Mammary epithelial cell (primary cell): Measurements from ENCODE around the gene EGFL6.

Experiments used
- CTCF ChIP-seq, 2 donors: IDR thresholded peaks in 1 of 2; conservative IDR thresholded peaks in 1 of 2; 2 replicates each; pipeline ENCODE4 v1.5.1; 2011 to 2012; ENCODE audit warnings: inconsistent platforms in 2 of 2, low read length in 2 of 2, mild to moderate bottlenecking in 2 of 2, control low read depth in 1 of 2, low read depth in 1 of 2; ENCODE audit not compliant: insufficient read depth in 1 of 2; ENCODE audit errors: extremely low read depth in 1 of 2
- EZH2 ChIP-seq: IDR thresholded peaks from 2 replicates; pipeline ENCODE4 v1.6.1; 2012; ENCODE audit warnings: low read length, inconsistent platforms, borderline replicate concordance

GRCh38 chrX:13620207-13620606 is 50.8 kb downstream of the EGFL6 start:
- no peak for TF ChIP-seq CTCF (conservative IDR thresholded peaks at IDR 0.05 in 1 of 2, IDR thresholded peaks at IDR 0.05 in 1 of 2; ENCODE audit: extremely low read depth in 1 of 2, insufficient read depth in 1 of 2, low read depth in 1 of 2, low read length in 2 of 2)
- TF ChIP-seq EZH2, result no peak
